Rectal smooth muscle tissue (tissue), 1 donor: ENCODE results near the gene GCFC2.
A peak's percentile ranks its signal among the peaks of the same experiment; 100 is the strongest.
"Not testable (repeated sequence)": the region's sequence is repeated elsewhere in the genome, so short reads cannot be mapped to it uniquely, and the experiment has no call there.

Source experiments
- H3K27ac ChIP-seq: one replicate; pipeline ENCODE4 v1.7.0; 2013; ENCODE audit warnings: low read depth, low read length, inconsistent platforms
- H3K27me3 ChIP-seq: one replicate; pipeline ENCODE4 v1.7.0; 2013; ENCODE audit warnings: low read length; ENCODE audit not compliant: control insufficient read depth, insufficient read depth
- H3K36me3 ChIP-seq: one replicate; pipeline ENCODE4 v1.7.0; 2013; ENCODE audit warnings: low read length; ENCODE audit not compliant: control insufficient read depth, insufficient read depth
- H3K4me1 ChIP-seq: one replicate; pipeline ENCODE4 v1.7.0; 2013; ENCODE audit warnings: low read length; ENCODE audit not compliant: control insufficient read depth, insufficient read depth
- H3K4me3 ChIP-seq: one replicate; pipeline ENCODE4 v1.7.0; 2013; ENCODE audit warnings: low read length
- H3K9ac ChIP-seq: one replicate; pipeline ENCODE4 v1.7.0; 2013; ENCODE audit warnings: low read length

GCFC2 gene

DNA sequence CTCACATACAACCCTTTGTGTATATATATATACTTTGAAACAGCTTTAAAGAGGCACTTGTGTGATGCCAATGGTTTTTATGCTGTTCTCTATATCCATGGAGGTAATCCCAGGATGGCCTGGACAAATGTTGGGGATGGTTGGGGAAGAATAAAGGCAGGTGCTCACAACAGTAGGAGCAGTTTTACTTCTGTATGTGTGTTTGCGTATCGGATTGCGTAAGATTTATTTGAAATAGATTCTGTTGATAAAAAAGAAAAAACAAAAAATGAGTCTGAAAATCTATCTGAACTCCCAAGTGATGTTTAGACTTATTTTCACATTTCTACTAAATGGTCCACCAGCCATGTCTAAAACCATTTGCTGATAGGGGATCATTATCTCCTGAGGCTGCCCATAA, 34.8 kb downstream of the GCFC2 start:
- Histone ChIP-seq H3K4me1 (no peaks in the 10 kb centered on the region), H3K27me3 (no peaks in the 10 kb centered on the region), H3K27ac (no peak overlapping the region), H3K9ac (no peak overlapping the region), H3K36me3 (peaks cover 5% of the 10 kb centered on the region), H3K4me3 (no peak overlapping the region)

DNA sequence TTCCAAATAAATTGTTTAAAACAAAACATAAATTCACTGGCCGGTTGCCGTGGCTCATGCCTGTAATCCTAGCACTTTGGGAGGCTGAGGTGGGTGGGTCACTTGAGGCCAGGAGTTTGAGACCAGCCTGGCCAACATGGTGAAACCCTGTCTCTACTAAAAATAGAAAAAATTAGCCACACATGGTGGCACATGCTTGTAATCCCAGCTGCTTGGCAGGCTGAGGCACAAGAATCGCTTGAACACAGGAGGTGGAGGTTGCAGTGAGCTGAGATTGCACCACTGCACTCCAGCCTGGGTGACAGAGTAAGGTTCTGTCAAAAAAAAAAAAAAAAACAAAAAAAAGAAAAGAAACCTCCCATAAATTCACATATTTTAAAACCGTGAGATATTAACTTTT, 35.3 kb downstream of the GCFC2 start:
- H3K27ac ChIP-seq, H3K4me1 ChIP-seq, H3K9ac ChIP-seq, H3K36me3 ChIP-seq, H3K27me3 ChIP-seq, H3K4me3 ChIP-seq: not testable (repeated sequence)

- Histone ChIP-seq H3K9ac (no peak overlapping the region), H3K4me3 (no peak overlapping the region), H3K36me3 (peaks cover 6% of the 10 kb centered on the region), H3K4me1 (no peaks in the 10 kb centered on the region), H3K27ac (no peak overlapping the region), H3K27me3 (no peaks in the 10 kb centered on the region)
Measured at GRCh38 chr2:75667884-75668283, 42.8 kb downstream of the GCFC2 start.

DNA sequence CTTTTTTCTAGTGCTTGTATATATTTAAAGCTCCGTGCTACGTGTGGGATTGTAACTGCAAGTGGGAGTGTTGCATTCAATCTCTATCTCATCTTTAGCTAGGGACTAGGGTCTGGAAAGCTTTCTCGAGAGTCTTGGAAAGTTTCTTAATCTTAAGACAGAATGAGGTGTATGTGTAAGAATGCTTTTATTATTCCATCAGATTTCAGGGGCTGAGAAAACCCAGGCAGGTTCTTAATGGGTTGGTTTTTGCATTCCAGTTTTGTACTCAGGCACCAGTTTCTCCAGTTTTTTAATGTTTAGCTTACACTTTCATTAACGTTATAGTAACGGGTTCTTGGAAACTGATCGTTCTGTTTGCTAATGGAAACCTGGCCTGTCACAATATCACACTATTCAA, 43.8 kb downstream of the GCFC2 start:
- Histone ChIP-seq H3K27ac (no peak overlapping the region), H3K4me3 (no peak overlapping the region), H3K27me3 (no peaks in the 10 kb centered on the region), H3K4me1 (no peaks in the 10 kb centered on the region), H3K36me3 (peaks cover 4% of the 10 kb centered on the region), H3K9ac (no peak overlapping the region)

- H3K4me1 ChIP-seq: no peaks in the 10 kb centered on the region
- H3K4me3 ChIP-seq: no peak overlapping the region
- H3K36me3 ChIP-seq: peaks cover 19% of the 10 kb centered on the region
- H3K27ac ChIP-seq: no peak overlapping the region
- H3K9ac ChIP-seq: no peak overlapping the region
- no peaks in the 10 kb centered on the region for H3K27me3 ChIP-seq
Measured at GRCh38 chr2:75657798-75658197, 52.9 kb downstream of the GCFC2 start.

GRCh38 chr2:75656563-75656962, 54.2 kb downstream of the GCFC2 start:
- Histone ChIP-seq H3K4me3 (no peak overlapping the region), H3K27me3 (no peaks in the 10 kb centered on the region), H3K27ac (no peak overlapping the region), H3K9ac (no peak overlapping the region), H3K4me1 (no peaks in the 10 kb centered on the region), H3K36me3 (peaks cover 19% of the 10 kb centered on the region)

DNA sequence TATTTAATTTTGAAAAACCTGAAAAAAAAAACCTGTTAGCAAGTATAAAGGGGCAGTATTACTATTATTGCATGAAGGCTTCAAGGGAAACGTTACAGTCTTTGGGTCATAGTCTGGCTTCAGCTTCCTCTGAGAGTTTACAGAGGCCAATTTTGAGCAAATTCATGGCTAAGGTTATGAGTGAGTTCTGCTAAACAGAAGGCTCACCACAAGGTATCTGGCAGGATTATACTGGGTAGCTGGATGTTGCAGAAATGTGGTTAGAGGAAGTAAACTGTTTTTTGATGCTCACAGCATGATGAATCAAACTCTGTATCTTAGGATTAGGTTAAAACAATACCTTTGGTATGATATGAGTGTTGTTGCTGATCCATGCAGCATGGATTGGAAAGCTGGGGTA, 54.9 kb downstream of the GCFC2 start:
- Histone ChIP-seq H3K36me3 (peaks cover 23% of the 10 kb centered on the region), H3K4me3 (no peak overlapping the region), H3K27me3 (no peaks in the 10 kb centered on the region), H3K27ac (no peak overlapping the region), H3K9ac (no peak overlapping the region), H3K4me1 (no peaks in the 10 kb centered on the region)

GRCh38 chr2:75654012-75654411, 56.7 kb downstream of the GCFC2 start:
- Histone ChIP-seq H3K4me3 (no peak overlapping the region), H3K4me1 (no peaks in the 10 kb centered on the region), H3K27me3 (no peaks in the 10 kb centered on the region), H3K27ac (no peak overlapping the region), H3K9ac (no peak overlapping the region), H3K36me3 (peaks cover 23% of the 10 kb centered on the region)

GRCh38 chr2:75647771-75648170, 62.9 kb downstream of the GCFC2 start:
- Histone ChIP-seq H3K9ac (no peak overlapping the region), H3K36me3 (peaks cover 4% of the 10 kb centered on the region), H3K27me3 (no peaks in the 10 kb centered on the region), H3K4me1 (peaks cover 3% of the 10 kb centered on the region), H3K4me3 (peak overlapping the region; percentile 96), H3K27ac (no peak overlapping the region)

GRCh38 chr2:75646583-75647425, 63.9 kb downstream of the GCFC2 start, which contains the start of gene MRPL19:
Gene MRPL19, plus strand, starts transcription at chr2:75646783. Its CDS starts 25 bp downstream, at chr2:75646808.
- H3K4me3 ChIP-seq: peak within 1 kb of the TSS; percentile 96
- peak within 1 kb of the TSS; percentile 71 for H3K9ac ChIP-seq
- H3K27ac ChIP-seq: peak within 1 kb of the TSS; percentile 71
- no peaks in the 10 kb centered on the region for H3K27me3 ChIP-seq
- peaks cover 4% of the 10 kb centered on the region for H3K36me3 ChIP-seq
- peaks cover 3% of the 10 kb centered on the region for H3K4me1 ChIP-seq

- Histone ChIP-seq H3K27me3 (no peaks in the 10 kb centered on the region), H3K9ac (peak overlapping the region; percentile 71), H3K4me3 (peak overlapping the region; percentile 96), H3K36me3 (peaks cover under 1% of the 10 kb centered on the region), H3K4me1 (peaks cover 3% of the 10 kb centered on the region), H3K27ac (peak overlapping the region; percentile 71)
Measured at GRCh38 chr2:75646090-75646582, 64.6 kb downstream of the GCFC2 start.

DNA sequence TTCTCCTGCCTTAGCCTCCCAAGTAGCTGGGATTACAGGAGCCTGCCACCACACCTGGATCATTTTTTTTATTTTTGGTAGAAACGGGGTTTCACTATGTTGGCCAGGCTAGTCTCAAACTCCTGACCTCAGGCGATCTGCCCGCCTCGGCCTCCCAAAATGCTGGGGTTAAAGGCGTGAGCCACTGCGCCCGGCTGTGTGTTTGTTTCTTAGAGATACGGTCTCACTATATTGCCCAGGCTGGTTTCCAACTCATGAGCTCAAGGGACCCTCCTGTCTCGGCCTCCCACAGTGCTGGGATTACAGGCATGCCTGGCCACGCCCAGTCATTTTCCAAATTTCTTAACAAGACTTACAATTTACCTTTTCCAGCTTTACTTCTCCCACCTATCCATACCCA, 65.1 kb downstream of the GCFC2 start:
- Histone ChIP-seq H3K27ac (no peak overlapping the region), H3K9ac (no peak overlapping the region), H3K36me3 (no peaks in the 10 kb centered on the region), H3K27me3 (no peaks in the 10 kb centered on the region), H3K4me3 (no peak overlapping the region), H3K4me1 (peaks cover 3% of the 10 kb centered on the region)

- H3K36me3 ChIP-seq: no peaks in the 10 kb centered on the region
- peaks cover 3% of the 10 kb centered on the region for H3K4me1 ChIP-seq
- H3K9ac ChIP-seq: no peak overlapping the region
- H3K27ac ChIP-seq: no peak overlapping the region
- no peak overlapping the region for H3K4me3 ChIP-seq
- no peaks in the 10 kb centered on the region for H3K27me3 ChIP-seq
Measured at GRCh38 chr2:75643980-75644379, 66.7 kb downstream of the GCFC2 start.
